OCI-LY7 (cell line): ENCODE data around the gene DNPH1. TPM values are rescaled to one million over a fixed set of nuclear protein-coding genes. Genes with fewer than 3 reads are reported as not detected.

Experiments used
- BruUV-seq: library from RNA; stranded (reverse); fragments of 400-500 nt; replicated peaks from 2 replicates; lab custom pipeline; 2021; lab: Mats Ljungman, UMichigan
- CTCF ChIA-PET: fragments of 300-600 bp; sonication (Branson Sonifier 250); formaldehyde crosslinking; loops from one replicate; lab custom pipeline; 2022; ENCODE audit warnings: antibody characterized with exemption; ENCODE audit not compliant: unreplicated experiment; lab: Charles Lee
- POLR2A ChIA-PET: fragments of 300-600 bp; sonication (Branson Sonifier 250); formaldehyde crosslinking; loops from one replicate; lab custom pipeline; 2022; ENCODE audit warnings: antibody characterized with exemption; lab: Charles Lee
- DNase-seq: peaks from one replicate; pipeline ENCODE4 v3.0.0-alpha.2; 2015; ENCODE audit warnings: low spot score
- H2AFZ ChIP-seq: fragments of 200-600 bp; sonication (generic), shearing (Covaris generic); 2 replicates; pipeline ENCODE4 v1.6.1; 2014; ENCODE audit warnings: mild to moderate bottlenecking, antibody characterized with exemption, low read length, moderate library complexity
- H3K27ac ChIP-seq: fragments of 200-600 bp; sonication (generic); 2 replicates; pipeline ENCODE4 v1.5.1; 2014; ENCODE audit warnings: mixed run types, low read depth, mild to moderate bottlenecking, moderate library complexity, low read length, inconsistent platforms; ENCODE audit not compliant: poor library complexity, severe bottlenecking
- H3K36me3 ChIP-seq: fragments of 200-600 bp; sonication (generic); 2 replicates; pipeline ENCODE4 v1.6.1; 2014; ENCODE audit warnings: mild to moderate bottlenecking, antibody characterized with exemption, low read length, moderate library complexity, mixed read lengths; ENCODE audit not compliant: insufficient read depth
- H3K4me1 ChIP-seq: fragments of 200-600 bp; sonication (generic); 2 replicates; pipeline ENCODE4 v1.5.1; 2014; ENCODE audit warnings: mild to moderate bottlenecking, low read length; ENCODE audit not compliant: insufficient read depth, poor library complexity, severe bottlenecking
- H3K4me2 ChIP-seq: fragments of 200-600 bp; sonication (generic); 2 replicates; pipeline ENCODE4 v1.6.1; 2014; ENCODE audit warnings: mild to moderate bottlenecking, low read length
- H3K4me3 ChIP-seq: fragments of 200-600 bp; sonication (generic); 2 replicates; pipeline ENCODE4 v1.5.1; 2014; ENCODE audit warnings: mild to moderate bottlenecking, low read depth, low read length; ENCODE audit not compliant: poor library complexity, severe bottlenecking
- H3K79me2 ChIP-seq: fragments of 200-600 bp; sonication (generic); 2 replicates; pipeline ENCODE4 v1.6.1; 2016; ENCODE audit warnings: low read depth, mild to moderate bottlenecking, low read length, moderate library complexity, mixed read lengths; ENCODE audit not compliant: insufficient read depth
- H3K9me2 ChIP-seq: fragments of 200-600 bp; sonication (generic); 2 replicates; pipeline ENCODE4 v1.6.1; 2016; ENCODE audit warnings: mild to moderate bottlenecking, low read length, mixed read lengths; ENCODE audit not compliant: insufficient read depth
- H3K9me3 ChIP-seq: fragments of 200-600 bp; sonication (generic); 2 replicates; pipeline ENCODE4 v1.6.1; 2014; ENCODE audit warnings: mild to moderate bottlenecking, mixed run types, low read length, mixed read lengths
- H4K20me1 ChIP-seq: fragments of 200-600 bp; sonication (generic); 2 replicates; pipeline ENCODE4 v1.6.1; 2014; ENCODE audit warnings: mild to moderate bottlenecking, antibody characterized with exemption, low read length, moderate library complexity, mixed read lengths; ENCODE audit not compliant: insufficient read depth
- EZH2phosphoT487 ChIP-seq: fragments of 200-600 bp; sonication (generic); IDR thresholded peaks from 2 replicates; pipeline ENCODE4 v1.6.1; 2018; ENCODE audit warnings: low read depth, borderline replicate concordance, mild to moderate bottlenecking, mixed run types, antibody characterized with exemption, low read length, moderate library complexity, mixed read lengths
- intact Hi-C: fragments of 100-400 bp; cut with micrococcal nuclease; formaldehyde crosslinking; loops from one replicate; pipeline ENCODE4 v1.10.0; 2022; ENCODE audit not compliant: unreplicated experiment
- total RNA-seq, 2 experiments: library from RNA; depleted of rRNA in 1 of 2; stranded (reverse); fragments of >200 nt in 1 of 2; shearing (Covaris generic) in 1 of 2; gene quantifications; 2 replicates each; pipeline ENCODE4 v1.2.3, GENCODE V29; 2014 to 2022
- TF ChIP-seq, protein P1 (sequence below): fragments of 200-600 bp; sonication (generic); conservative IDR thresholded peaks from 2 replicates; pipeline ENCODE4 v1.5.1; 2014; ENCODE audit warnings: mild to moderate bottlenecking, antibody characterized with exemption, low read length, moderate library complexity, mixed read lengths

The DNPH1 gene
- total RNA-seq, 2 experiments from 2014 or later: 65.5 to 111 TPM

DNA sequence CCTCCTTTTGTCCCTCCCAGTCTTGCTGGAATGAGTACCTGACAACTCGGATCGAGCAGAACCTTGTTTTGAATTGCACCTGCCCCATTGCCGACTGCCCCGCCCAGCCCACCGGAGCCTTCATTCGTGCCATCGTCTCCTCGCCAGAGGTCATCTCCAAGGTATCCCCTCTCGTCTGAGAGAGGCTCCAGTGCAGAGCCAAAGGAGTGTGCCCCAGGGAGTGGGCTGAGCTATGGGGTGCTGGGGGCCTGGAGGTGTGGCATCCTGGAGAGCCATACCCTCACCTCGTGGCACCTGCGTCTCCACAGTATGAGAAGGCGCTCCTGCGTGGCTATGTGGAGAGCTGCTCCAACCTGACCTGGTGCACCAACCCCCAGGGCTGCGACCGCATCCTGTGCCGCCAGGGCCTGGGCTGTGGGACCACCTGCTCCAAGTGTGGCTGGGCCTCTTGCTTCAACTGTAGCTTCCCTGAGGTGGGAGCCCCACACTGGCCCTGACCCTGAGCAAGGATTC, 8.8 kb downstream of the DNPH1 start:
- H3K4me2 ChIP-seq: no peak overlapping the region
- H3K79me2 ChIP-seq: no peaks in the 10 kb centered on the region
- no peak overlapping the region for H3K27ac ChIP-seq
- DNase-seq: no peak
- no peak overlapping the region for H2AFZ ChIP-seq
- H4K20me1 ChIP-seq: no peaks in the 10 kb centered on the region
- no TSS peak for BruUV-seq
- H3K4me1 ChIP-seq: peaks cover 37% of the 10 kb centered on the region
- H3K36me3 ChIP-seq: peaks cover 24% of the 10 kb centered on the region
- intact Hi-C loops: no loop called here
- no peaks in the 10 kb centered on the region for H3K9me2 ChIP-seq
- CTCF ChIA-PET: no interaction called here
- no peak overlapping the region for H3K4me3 ChIP-seq
- POLR2A ChIA-PET: no interaction called here
- H3K9me3 ChIP-seq: no peaks in the 10 kb centered on the region
- TF ChIP-seq, protein P1, sequence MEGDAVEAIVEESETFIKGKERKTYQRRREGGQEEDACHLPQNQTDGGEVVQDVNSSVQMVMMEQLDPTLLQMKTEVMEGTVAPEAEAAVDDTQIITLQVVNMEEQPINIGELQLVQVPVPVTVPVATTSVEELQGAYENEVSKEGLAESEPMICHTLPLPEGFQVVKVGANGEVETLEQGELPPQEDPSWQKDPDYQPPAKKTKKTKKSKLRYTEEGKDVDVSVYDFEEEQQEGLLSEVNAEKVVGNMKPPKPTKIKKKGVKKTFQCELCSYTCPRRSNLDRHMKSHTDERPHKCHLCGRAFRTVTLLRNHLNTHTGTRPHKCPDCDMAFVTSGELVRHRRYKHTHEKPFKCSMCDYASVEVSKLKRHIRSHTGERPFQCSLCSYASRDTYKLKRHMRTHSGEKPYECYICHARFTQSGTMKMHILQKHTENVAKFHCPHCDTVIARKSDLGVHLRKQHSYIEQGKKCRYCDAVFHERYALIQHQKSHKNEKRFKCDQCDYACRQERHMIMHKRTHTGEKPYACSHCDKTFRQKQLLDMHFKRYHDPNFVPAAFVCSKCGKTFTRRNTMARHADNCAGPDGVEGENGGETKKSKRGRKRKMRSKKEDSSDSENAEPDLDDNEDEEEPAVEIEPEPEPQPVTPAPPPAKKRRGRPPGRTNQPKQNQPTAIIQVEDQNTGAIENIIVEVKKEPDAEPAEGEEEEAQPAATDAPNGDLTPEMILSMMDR: no peak
- no peak for TF ChIP-seq EZH2phosphoT487

GRCh38 chr6:43219814-43220213, 9.5 kb downstream of the DNPH1 start:
- TF ChIP-seq, protein P1: no peak
- no peak for TF ChIP-seq EZH2phosphoT487
- no peak overlapping the region for H3K27ac ChIP-seq
- H3K79me2 ChIP-seq: no peaks in the 10 kb centered on the region
- peaks cover 20% of the 10 kb centered on the region; the same call in 1 of the 2 replicates for H3K36me3 ChIP-seq
- peaks cover 30% of the 10 kb centered on the region for H3K4me1 ChIP-seq
- no peak for DNase-seq
- POLR2A ChIA-PET: no interaction called here
- H3K9me2 ChIP-seq: no peaks in the 10 kb centered on the region
- no peak overlapping the region for H3K4me3 ChIP-seq
- H4K20me1 ChIP-seq: no peaks in the 10 kb centered on the region
- no peaks in the 10 kb centered on the region for H3K9me3 ChIP-seq
- CTCF ChIA-PET: interaction anchor here (0.5 kb wide), 1 partner anchor 9 kb away, joined by 3 read pairs; the partner anchor contains the start of gene DNPH1
- intact Hi-C loops: no loop called here
- H2AFZ ChIP-seq: no peak overlapping the region
- no peak overlapping the region for H3K4me2 ChIP-seq
- no TSS peak for BruUV-seq

- Histone ChIP-seq H3K9me3 (no peaks in the 10 kb centered on the region), H4K20me1 (no peaks in the 10 kb centered on the region), H3K9me2 (no peaks in the 10 kb centered on the region), H3K4me3 (no peak overlapping the region), H3K36me3 (peaks cover 20% of the 10 kb centered on the region; the same call in 1 of the 2 replicates), H3K4me2 (no peak overlapping the region), H2AFZ (no peak overlapping the region), H3K27ac (no peak overlapping the region), H3K79me2 (no peaks in the 10 kb centered on the region), H3K4me1 (peaks cover 23% of the 10 kb centered on the region)
- ChIA-PET POLR2A (interaction anchor here (0.5 kb wide), 1 partner anchor 28 kb away, joined by 3 read pairs; no protein-coding TSS in a partner anchor), CTCF (no interaction called here)
- DNase-seq: no peak
- intact Hi-C loops: no loop called here
- TF ChIP-seq, protein P1: no peak
- TF ChIP-seq EZH2phosphoT487: no peak
- no TSS peak for BruUV-seq
These were observed 10.2 kb downstream of the DNPH1 start for GRCh38 chr6:43219119-43219518.
